Measurements from ENCODE around the gene WWOX. TPM values are rescaled to one million over a fixed set of nuclear protein-coding genes. Genes with fewer than 3 reads are reported as not detected.

The WWOX gene
- total RNA-seq, 1 donor from 2014 or later, result 8.6 TPM

DNA sequence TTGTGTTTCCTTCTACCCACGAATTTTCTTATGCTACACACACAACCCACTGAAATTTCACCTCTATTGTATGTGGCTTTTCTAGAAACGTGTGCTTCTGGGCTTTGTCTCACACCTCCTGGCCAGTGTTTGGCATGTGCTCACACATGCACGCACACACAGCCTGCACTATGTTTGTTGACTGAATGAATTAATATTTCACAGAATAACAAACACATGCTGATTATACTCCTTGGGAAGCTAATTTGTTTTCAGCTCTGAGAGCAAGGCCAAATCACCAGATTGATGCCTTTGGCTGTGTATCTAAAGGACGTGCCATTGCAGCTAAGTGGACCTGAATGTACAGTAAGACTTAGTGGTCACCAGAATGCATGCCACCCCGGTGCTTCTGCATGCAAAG lies 210.7 kb downstream of the WWOX start:
- intact Hi-C loops (cut with DNase I), result no loop called here

DNA sequence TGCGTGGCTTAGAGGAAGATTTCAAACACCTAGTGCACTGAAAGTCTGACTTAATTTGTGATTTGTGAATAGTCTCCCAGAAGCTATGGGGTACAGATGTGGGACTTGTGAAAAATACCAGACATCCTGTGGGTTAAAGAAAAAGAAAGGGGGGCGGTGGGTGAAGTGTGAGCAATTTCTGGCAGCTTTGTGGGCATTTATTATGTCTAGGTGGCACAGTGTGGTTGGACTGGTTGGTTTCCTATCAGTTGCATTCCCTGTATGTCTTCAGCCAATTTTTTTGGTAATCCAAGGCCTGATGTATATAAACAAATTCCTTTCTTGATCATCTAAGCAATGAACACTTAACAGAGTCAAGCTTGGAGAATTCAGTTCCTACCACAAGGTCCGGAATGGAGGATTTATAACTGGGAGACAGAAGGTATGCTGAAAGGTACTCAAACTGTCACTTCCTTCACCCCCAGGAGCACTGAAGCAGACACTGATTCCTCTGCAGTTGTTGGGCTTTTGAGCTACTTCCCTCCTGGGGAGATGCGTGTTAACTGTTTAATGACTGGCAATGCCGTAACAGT lies 211.6 kb downstream of the WWOX start:
- no peak for DNase-seq (ENCODE audit: low spot score)
- intact Hi-C loops (cut with DNase I), result no loop called here

More for the DNA sequence above, 210.7 kb downstream of the WWOX start:
- no peak for DNase-seq (ENCODE audit: low spot score)

DNA sequence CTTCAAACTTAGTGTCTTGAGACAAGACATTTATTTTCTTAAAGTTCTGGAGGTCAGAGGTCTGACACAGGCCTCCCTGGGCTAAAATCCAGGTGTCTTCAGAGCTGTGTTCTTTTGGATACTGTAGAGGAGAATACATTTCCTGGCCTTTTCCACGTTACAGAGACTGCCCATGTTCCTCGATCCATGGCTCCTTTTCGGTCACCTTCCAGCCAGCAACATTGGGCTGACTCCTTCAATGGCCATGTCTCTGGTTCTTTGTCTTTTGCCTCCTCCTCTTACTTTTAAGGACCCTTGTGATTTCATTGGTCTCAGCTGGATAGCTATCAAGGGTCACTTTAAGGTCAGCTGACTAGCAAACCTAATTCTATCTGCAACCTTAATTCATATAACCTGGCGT lies 212.4 kb downstream of the WWOX start:
- DNase-seq (ENCODE audit: low spot score), result no peak
- intact Hi-C loops (cut with DNase I), result no loop called here

DNA sequence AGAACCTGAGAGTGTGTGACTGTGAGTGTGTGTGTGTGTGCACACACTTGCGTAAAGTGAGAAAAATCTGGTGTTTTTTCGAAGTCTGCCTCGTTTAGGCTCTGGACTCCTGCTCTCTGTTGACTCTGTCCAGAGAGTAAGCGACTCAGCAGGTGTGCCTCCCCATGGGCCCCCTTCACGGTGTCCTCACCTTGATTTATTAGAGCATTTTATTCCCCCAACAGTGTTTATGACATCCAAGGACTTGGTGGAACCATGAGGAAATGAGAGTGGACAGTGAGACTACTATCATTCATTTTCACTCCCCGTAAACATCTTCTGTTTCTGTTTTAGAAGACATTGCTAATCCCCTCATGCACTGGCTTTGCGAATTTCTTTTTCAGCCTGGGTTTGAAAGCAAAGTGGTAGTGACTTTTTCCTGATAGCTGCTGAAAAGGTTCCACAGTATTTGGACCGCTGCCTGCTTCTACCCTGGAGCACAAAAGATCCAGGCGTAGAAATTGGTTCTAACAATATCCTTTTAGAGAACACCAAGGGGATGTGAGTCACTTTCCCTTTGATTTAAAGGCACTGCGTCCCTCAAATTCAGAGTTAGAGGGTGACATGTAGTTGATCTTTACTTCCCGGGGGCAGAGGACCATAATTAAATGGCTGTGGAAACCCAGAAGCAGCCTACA lies 218.2 kb downstream of the WWOX start:
- no peak for DNase-seq (ENCODE audit: low spot score)
- intact Hi-C loops (cut with DNase I), result no loop called here

DNA sequence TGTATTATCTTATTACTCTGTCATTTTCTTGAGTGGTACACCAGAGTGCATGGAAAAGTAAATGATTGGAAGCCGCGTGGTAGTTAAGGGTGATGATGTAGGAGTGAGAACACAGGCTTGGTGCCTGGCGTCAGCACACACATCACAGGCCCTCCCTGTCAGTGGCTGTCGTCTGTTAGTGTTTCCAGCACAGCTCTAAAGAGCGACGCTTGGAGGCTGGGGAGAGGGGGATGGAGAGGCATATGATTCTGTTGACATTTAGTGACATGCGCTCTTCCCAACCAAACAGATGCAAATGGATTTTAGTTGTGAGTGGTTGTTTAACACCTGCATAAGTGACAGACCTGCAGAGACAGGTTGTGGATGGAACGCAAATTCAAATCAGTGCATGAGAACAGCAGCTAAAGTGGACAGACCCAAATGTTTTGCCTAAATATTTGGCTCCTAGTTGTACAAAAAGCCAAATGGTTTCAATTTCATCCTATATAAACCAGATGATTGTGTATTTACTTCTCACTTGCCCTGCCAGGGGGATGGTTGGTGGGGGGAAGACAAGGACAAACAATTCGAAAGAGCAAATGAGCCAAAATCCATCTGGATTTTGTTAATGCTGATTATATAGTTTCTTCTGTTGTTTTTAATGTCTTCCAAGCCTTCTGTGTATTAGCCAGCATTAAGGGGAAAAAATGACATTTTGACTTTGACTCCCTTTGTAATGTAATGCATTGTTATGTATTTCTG lies 222.3 kb downstream of the WWOX start:
- DNase-seq (ENCODE audit: low spot score), result no peak

DNA sequence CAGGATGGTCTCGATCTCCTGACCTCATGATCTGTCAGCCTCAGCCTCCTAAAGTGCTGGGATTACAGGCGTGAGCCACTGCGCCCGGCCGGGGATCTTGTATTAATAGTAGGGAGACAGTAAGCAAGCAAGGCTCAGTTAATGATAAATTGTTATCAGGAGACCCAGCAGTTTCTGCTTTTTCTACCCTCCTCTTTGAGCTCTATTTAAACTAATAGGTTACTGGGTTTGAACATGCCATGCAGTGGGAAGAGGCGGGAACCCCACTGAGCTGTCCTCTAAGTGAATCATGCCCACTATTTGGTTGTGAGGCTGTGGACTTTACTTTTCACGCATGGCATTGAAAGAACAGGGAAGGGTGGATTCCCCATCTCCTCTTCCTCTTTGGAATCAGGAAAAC lies 223.9 kb downstream of the WWOX start:
- intact Hi-C loops (cut with DNase I), result no loop called here
- DNase-seq (ENCODE audit: low spot score), result no peak

More for the DNA sequence above, 222.3 kb downstream of the WWOX start:
- intact Hi-C loops (cut with DNase I), result no loop called here

DNA sequence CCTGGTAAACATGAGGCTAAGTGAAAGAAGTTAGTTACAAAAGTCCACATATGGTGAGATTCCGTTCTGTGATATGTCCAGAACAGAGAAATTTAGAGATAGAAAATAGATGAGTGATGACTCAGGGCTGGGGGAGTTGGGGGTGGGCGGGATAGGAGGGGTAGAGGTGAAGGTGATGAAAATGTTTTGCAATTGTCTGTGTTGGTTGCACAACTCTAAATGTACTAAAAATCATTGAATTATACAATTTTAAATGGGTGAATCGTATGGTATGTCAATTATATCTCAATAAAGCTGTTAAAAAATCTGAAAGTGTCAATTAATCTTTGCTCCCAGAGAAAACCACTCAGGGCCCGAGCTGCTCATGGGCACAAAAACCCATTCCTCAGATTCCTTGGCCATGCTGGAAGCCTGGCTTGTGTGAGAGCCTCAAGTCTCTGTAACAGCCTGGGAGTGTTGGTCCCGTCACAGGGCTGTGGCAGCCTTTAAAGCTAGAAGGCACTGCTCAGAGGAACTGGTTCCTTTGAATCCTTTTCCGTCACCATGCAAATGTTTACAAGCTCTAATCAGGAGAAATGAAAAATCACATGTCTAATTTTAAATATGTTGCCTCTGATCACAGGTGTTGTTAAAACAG lies 225.3 kb downstream of the WWOX start:
- intact Hi-C loops (cut with DNase I), result no loop called here
- DNase-seq (ENCODE audit: low spot score), result no peak

DNA sequence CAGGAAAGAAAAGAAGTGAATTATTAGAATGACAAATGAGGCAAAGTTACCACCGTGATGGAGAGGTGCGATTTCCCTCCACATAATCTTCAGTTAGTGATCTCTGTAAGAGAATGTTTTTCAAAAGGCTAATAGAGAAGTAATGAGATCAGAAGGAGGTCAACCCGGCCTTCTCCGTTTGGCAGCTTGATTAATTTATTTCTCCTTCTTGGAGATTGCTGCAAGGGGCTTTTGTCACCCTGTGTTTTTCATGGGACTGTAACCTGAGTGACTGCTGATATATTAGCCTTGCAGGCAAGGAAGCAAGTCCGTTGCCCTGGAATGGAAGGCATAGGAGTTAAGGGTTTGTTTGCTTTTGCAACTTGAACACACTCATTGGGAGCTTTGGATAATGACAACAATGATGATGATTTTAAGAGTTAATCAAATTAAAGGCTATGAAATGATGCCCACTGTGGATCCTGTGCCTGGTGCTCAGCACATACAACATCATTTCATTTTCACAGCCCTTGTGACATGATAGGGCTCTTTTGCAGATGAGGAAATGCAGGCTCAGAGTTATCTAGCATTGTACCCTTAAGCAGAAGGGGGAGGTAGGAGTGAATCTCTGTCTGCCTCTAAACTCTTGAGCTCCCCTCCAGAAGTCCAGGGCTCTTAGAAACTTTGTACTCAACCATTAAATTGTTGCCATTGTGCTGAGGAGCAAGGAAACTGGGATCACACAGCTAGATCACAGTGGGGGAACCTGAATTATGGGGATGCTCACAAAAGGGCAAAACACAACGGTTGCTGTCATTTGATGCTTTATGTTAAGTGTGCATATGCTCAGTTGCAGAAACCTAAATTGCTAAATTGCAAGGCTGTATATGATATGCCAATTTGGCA lies 226.3 kb downstream of the WWOX start:
- intact Hi-C loops (cut with DNase I), result no loop called here
- DNase-seq (ENCODE audit: low spot score), result no peak

DNA sequence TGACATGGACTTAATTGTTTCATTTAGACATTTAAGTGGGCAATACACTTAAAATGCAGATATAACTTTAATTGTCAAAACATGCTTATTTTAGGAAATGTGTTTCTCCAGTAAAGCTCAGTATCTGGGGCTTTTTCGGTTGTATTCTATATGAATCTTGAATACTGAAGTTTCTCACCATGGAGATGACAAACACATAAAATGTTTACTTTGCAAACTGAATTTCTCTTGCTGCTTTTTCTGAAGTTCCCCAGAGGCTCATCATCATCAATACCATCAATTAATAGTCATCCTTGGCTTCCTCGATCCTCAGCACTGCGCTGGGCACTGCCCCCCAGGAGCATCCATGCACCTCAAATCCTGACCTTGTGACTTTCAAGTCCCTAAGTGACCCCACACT lies 227.3 kb downstream of the WWOX start:
- DNase-seq (ENCODE audit: low spot score), result no peak
- intact Hi-C loops (cut with DNase I), result no loop called here

DNA sequence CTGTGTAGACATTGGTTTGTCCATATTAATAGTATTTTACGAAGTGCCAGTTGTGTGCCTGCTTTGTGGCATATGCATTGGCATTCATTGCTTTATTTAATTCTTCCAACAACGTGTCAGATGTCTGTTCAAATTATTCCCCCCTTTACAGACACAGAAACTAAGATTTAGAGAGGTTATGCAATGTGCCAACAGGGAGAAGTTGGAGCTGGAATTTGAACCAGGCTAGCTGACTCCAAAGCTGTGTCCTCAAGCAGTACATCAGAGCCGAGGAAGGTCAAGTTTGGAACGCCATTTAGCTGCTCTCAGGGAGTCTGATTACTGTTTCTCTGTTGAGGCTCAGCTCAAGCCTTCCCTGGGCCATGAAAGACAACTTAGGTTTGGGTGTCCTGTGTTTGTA lies 232.3 kb downstream of the WWOX start:
- DNase-seq (ENCODE audit: low spot score), result no peak
- intact Hi-C loops (cut with DNase I), result no loop called here

DNA sequence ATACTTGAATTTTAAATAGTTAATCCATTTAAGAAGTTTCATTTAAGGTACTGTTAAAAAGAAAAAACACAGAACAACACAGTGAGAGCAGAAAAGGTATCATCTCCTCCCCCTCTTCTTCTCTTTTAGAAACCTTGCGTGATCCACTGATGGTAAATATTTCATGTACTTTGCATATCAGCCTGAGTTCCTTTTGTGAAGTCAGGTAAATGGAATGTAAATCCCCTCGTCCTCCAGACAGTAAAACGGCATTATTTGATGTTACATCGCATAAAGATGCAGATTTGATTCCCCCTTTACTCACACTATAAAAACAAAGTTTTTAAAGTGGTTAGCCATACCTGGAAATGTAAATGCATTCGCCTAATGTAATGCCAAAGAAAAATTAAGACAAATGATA lies 234.4 kb downstream of the WWOX start:
- intact Hi-C loops (cut with DNase I), result no loop called here
- no peak for DNase-seq (ENCODE audit: low spot score)

DNA sequence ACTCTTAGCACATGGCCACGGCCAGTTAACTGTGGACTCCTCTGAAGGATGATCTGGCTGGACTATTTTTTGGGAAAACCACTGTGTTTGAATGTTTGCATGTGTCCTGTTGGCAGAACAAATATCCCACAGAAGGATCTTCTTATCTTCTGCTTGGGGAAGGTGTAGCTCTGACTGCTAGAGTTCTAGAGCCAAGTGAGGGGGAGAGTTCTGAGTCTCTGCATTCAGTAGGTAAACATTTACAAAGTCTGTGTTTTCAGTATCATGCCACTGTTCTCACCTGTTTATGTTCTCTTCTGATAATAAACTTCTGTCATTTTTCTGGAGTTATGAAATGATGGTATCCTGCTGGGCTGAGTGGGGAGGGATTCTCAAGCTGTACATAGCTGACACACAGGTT lies 241.1 kb downstream of the WWOX start:
- DNase-seq (ENCODE audit: low spot score), result no peak
- intact Hi-C loops (cut with DNase I), result no loop called here

DNA sequence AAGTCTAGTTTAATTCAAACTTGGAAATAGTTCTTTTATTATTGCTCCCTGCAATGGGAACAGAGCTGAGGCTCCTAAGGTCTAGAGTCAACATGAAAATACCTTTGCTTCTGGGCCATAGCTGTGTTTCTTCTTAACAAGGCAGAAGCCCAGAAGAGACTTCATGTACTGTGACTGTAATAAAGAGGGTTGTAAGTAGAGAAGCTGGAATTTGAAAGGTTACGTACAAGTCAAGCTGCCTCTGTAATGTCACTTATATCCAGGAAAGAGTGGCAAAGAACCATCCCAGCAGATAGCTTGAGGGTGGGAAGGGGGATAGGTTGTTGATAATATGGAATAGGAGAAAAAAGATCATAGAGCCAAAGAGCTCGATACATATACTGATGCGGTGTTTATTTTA lies 248.6 kb downstream of the WWOX start:
- intact Hi-C loops (cut with DNase I), result no loop called here

DNA sequence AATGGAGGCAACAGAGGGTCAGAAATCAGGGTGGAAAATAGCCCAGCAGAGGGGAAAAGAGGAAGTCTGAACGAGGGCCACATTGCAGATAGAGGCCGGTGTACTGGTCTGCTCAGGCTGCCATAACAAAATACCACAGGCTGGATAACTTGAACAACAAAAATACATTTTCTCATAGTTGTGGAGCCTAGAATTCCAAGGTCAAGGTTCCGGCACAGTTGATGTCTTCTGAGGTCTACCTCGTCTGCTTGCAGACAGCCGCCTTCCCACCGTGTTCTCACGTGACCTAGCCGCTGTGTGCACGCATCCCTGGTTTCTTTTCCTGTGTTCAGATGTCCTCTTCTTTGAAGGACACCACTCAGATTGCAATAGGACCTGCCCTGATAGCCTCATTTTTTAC lies 249.4 kb downstream of the WWOX start:
- intact Hi-C loops (cut with DNase I), result no loop called here
- no peak for DNase-seq (ENCODE audit: low spot score)

More for the DNA sequence above, 248.6 kb downstream of the WWOX start:
- DNase-seq (ENCODE audit: low spot score), result no peak

DNA sequence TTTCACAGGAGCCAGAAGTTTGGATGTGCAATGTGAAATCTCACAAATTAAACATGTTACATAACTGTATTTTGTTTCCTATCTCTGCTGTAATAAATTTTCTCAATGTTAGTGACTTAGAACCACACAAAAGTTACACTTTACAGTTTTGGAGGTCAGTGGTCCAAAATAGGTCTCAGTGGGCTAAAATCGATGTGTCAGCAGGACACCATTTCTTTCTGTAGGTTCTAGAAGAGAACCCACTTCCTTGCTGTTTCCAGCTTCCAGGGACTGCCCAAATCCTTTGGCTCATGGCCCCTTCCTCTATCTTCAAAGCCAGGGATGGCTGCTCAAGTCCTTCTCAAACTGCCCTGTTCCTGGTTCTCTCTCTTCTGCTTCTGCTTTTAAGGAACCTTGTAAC lies 252.7 kb downstream of the WWOX start:
- intact Hi-C loops (cut with DNase I), result no loop called here
- DNase-seq (ENCODE audit: low spot score), result no peak

DNA sequence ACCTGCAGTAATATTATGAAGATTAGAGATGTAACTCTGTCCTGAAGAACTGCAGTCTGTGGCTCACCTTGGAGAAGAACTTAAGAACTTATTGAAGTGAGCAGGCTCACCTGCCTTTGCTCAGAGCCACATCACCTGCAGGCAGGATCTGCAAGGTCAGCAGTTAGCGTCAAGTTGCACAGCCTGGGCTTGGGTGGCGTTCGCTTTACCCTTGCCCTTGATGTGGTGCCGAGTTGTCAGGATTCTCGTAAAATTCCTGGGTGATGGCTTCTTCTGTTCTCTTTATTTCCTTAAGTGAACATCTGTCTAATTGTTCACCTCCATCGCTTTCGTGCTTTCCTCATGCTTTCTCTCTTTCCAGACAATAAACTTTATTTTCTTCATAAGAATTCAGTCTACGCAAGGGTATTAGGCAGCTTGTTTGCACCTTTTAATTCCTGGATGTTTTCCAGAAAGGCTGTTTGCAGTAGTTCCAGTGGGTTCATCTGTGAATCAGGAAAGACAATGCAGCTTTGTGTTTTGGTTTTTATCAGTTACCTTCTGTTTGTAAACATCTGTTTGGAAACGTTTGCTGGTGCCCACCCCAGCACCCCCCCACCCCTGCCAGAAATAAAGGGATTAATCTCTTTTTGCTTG lies 254.3 kb downstream of the WWOX start:
- intact Hi-C loops (cut with DNase I), result no loop called here
- no peak for DNase-seq (ENCODE audit: low spot score)

DNA sequence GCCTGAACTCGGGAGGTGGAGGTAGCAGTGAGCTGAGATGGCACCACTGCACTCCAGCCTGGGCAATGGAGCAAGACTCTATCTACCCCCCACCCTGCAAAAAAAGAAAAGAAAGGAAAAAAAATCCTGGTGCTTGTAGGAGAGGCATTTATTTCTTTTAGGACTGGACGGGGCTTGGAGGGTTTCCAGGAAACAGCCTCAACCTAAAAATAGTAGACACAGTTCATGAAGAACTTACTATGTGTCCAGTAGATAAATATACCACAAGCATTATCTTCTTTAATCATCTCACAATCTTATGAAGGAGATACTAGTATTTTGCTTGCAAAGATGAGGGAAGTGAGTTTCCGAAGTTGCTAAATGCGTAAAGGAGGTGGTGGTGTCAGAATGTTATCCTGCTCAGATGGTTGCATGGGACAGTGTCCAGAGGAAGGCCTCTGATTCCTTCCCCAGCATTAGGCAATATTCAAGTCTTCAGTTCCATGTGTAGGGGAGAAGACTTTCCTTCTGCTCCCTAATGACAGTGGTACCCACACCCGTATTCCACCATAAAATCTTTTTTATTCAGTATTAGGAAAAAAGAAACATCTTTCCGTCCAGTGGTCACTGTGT lies 263.2 kb downstream of the WWOX start:
- intact Hi-C loops (cut with DNase I), result no loop called here

DNA sequence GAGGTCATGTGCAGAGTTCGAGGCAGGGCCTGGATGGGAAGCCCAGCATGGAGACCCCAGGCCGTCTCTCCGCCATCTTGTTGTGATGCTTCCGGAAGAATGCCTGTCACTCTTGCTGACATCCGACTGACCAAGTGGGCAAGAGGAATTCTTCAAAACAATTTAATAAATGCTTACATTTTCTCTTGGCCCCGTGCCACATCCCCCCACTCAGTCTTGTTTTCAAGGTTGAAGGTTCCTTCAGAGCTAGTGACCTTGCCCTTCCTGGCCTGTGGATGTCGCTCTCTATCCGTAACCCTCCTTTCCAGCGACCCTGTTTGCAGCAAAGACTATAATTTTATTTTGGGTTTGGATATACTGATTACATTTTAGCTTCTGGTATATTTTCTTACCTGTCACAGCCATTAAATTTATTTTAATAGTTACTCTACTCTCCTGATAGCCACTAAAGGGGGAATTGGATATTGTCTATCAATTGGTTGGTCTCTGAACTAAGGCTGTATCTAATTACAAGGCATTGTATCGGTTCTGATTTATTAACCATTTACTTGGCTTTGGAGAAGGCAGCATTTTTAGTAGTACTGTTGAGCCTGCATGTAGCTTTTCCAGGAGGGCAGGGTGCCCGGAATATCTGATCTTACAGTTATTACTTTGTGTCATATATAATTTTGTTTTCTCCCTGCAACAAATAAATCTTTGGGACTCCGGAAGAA lies 264.5 kb downstream of the WWOX start:
- intact Hi-C loops (cut with DNase I), result no loop called here
- DNase-seq (ENCODE audit: low spot score), result no peak

More for the DNA sequence above, 263.2 kb downstream of the WWOX start:
- DNase-seq (ENCODE audit: low spot score), result no peak
